Measurements from ENCODE around the gene ZFPM1. TPM values are rescaled to one million over a fixed set of nuclear protein-coding genes. Genes with fewer than 3 reads are reported as not detected.

Gene ZFPM1
- polyA plus RNA-seq, 1 of the 3 experiments (the other 2 are of a cell fraction) = 1.2 TPM

- CTCF ChIA-PET = interaction anchor here (0.7 to 3.9 kb wide), 6 partner anchors 34 to 87 kb away, joined by 3 to 16 read pairs (median 3); no protein-coding TSS in a partner anchor
- Histone ChIP-seq H3K27ac (ENCODE audit: low read depth in 2 of 2, low read length in 1 of 2) (no peak overlapping the region; a peak in 1 of 4 replicates), H2AFZ (ENCODE audit: low read depth) (no peak overlapping the region)
These were observed 72.0 kb downstream of the ZFPM1 start for GRCh38 chr16:88524973-88525662.

GRCh38 chr16:88525663-88525990 lies 72.5 kb downstream of the ZFPM1 start:
- Histone ChIP-seq H3K9ac (no peak overlapping the region), H3K27ac (ENCODE audit: low read depth in 2 of 2, low read length in 1 of 2) (no peak overlapping the region), H3K36me3 (replicated peaks in 1 of 2; ENCODE audit: control insufficient read depth in 1 of 2, insufficient read depth in 2 of 2, low read length in 1 of 2) (no peaks in the 10 kb centered on the region), H3K4me1 (ENCODE audit: control insufficient read depth in 1 of 2, insufficient read depth in 2 of 2, low read depth in 1 of 2, low read length in 1 of 2) (peaks cover 0 to 9% of the 10 kb centered on the region in 2 experiments; a peak in 1 of 4 replicates), H3K4me3 (ENCODE audit: low read depth in 2 of 2, low read length in 1 of 2) (no peak overlapping the region), H3F3A (replicated peaks; ENCODE audit: insufficient read depth) (no peaks in the 10 kb centered on the region), H3K9me2 (no peaks in the 10 kb centered on the region), H3K4me2 (no peak overlapping the region), H3K9me3 (no peaks in the 10 kb centered on the region), H4K20me1 (ENCODE audit: insufficient read depth) (no peaks in the 10 kb centered on the region), H3K27me3 (ENCODE audit: insufficient read depth) (no peaks in the 10 kb centered on the region), H3K79me2 (ENCODE audit: insufficient read depth) (no peaks in the 10 kb centered on the region), H2AFZ (ENCODE audit: low read depth) (no peak overlapping the region)
- TF ChIP-seq TAF1 (IDR thresholded peaks at IDR 0.05; ENCODE audit: borderline replicate concordance, low read depth, low read length) (no peak), NRF1 (IDR thresholded peaks at IDR 0.05; ENCODE audit: low read depth, low read length) (no peak), FOXM1 (IDR thresholded peaks at IDR 0.05; ENCODE audit: low read depth) (no peak), USF2 (IDR thresholded peaks at IDR 0.05; ENCODE audit: borderline replicate concordance, low read depth, low read length) (no peak), SMC3 (IDR thresholded peaks at IDR 0.05; ENCODE audit: low read depth, low read length) (no peak), MEF2A (IDR thresholded peaks at IDR 0.05; ENCODE audit: borderline replicate concordance, low read depth) (no peak), CTCF (IDR thresholded peaks at IDR 0.05) (no peak), NFIC (IDR thresholded peaks at IDR 0.05; ENCODE audit: borderline replicate concordance) (no peak), JUND (IDR thresholded peaks at IDR 0.05) (no peak), ELF1 (IDR thresholded peaks at IDR 0.05) (no peak), GABPA (IDR thresholded peaks at IDR 0.05; ENCODE audit: low read depth) (no peak), EZH2phosphoT487 (IDR thresholded peaks at IDR 0.05; ENCODE audit: borderline replicate concordance, low read depth) (no peak), POLR2AphosphoS5 (IDR thresholded peaks at IDR 0.05; ENCODE audit: low read depth, low read length) (no peak), PBX3 (IDR thresholded peaks at IDR 0.05) (no peak)
- ChIA-PET CTCF (interaction anchor here (0.9 to 3.9 kb wide), 5 partner anchors 16 to 88 kb away, joined by 3 to 16 read pairs (median 4); no protein-coding TSS in a partner anchor), POLR2A (no interaction called here)
- DNase-seq = no peak
- 83% methylated on average over 8 of the region's 17 CpGs for WGBS (ENCODE audit: low lambda C conversion rate)

More at GRCh38 chr16:88524973-88525662, 72.0 kb downstream of the ZFPM1 start:
- Histone ChIP-seq H3K79me2 (ENCODE audit: insufficient read depth) (no peaks in the 10 kb centered on the region), H3K36me3 (replicated peaks in 1 of 2; ENCODE audit: control insufficient read depth in 1 of 2, insufficient read depth in 2 of 2, low read length in 1 of 2) (no peaks in the 10 kb centered on the region), H3K9me3 (no peaks in the 10 kb centered on the region), H3K4me1 (ENCODE audit: control insufficient read depth in 1 of 2, insufficient read depth in 2 of 2, low read depth in 1 of 2, low read length in 1 of 2) (peaks cover 0 to 9% of the 10 kb centered on the region in 2 experiments; a peak in 1 of 4 replicates), H3K4me3 (ENCODE audit: low read depth in 2 of 2, low read length in 1 of 2) (no peak overlapping the region), H3K9me2 (no peaks in the 10 kb centered on the region), H3K9ac (no peak overlapping the region), H4K20me1 (ENCODE audit: insufficient read depth) (no peaks in the 10 kb centered on the region), H3K27me3 (ENCODE audit: insufficient read depth) (no peaks in the 10 kb centered on the region), H3K4me2 (no peak overlapping the region), H3F3A (replicated peaks; ENCODE audit: insufficient read depth) (no peaks in the 10 kb centered on the region)
- no peak for TF ChIP-seq RXRA (IDR thresholded peaks at IDR 0.05; ENCODE audit: borderline replicate concordance, low read depth)
- TF ChIP-seq POLR2AphosphoS5 (IDR thresholded peaks at IDR 0.05; ENCODE audit: low read depth, low read length) = no peak
- no peak for TF ChIP-seq FOXM1 (IDR thresholded peaks at IDR 0.05; ENCODE audit: low read depth)
- WGBS (ENCODE audit: low lambda C conversion rate) = 87% methylated on average over 6 of the region's 18 CpGs
- POLR2A ChIA-PET = no interaction called here
- DNase-seq = no peak

Measured in SK-N-SH (cell line).